IPS-18a (cell line): ENCODE data around the gene NRP1.

Experiments
- H3K27ac ChIP-seq: one replicate; pipeline ENCODE4 v1.5.1; 2013; ENCODE audit warnings: low read length
- H3K27me3 ChIP-seq: one replicate; pipeline ENCODE4 v1.6.1; 2013; ENCODE audit warnings: mild to moderate bottlenecking, low read length; ENCODE audit not compliant: control insufficient read depth, insufficient read depth
- H3K36me3 ChIP-seq: one replicate; pipeline ENCODE4 v1.6.1; 2013; ENCODE audit warnings: low read depth, low read length; ENCODE audit not compliant: control insufficient read depth
- H3K4me1 ChIP-seq: one replicate; pipeline ENCODE4 v1.6.1; 2013; ENCODE audit warnings: low read depth, low read length; ENCODE audit not compliant: control insufficient read depth
- H3K4me3 ChIP-seq: one replicate; pipeline ENCODE4 v1.5.1; 2013; ENCODE audit warnings: low read length
- H3K9ac ChIP-seq: one replicate; pipeline ENCODE4 v1.6.1; 2013; ENCODE audit warnings: mild to moderate bottlenecking, low read length, moderate library complexity
- H3K9me3 ChIP-seq: one replicate; pipeline ENCODE4 v1.6.1; 2013; ENCODE audit warnings: low read depth, low read length; ENCODE audit not compliant: control insufficient read depth

The NRP1 gene

GRCh38 chr10:33196710-33197491 lies 137.6 kb downstream of the NRP1 start:
- no peaks in the 10 kb centered on the region for H3K27me3 ChIP-seq
- H3K9me3 ChIP-seq = no peaks in the 10 kb centered on the region
- H3K4me3 ChIP-seq = no peak overlapping the region
- no peak overlapping the region for H3K27ac ChIP-seq
- H3K4me1 ChIP-seq = peaks cover 7% of the 10 kb centered on the region
- H3K36me3 ChIP-seq = no peaks in the 10 kb centered on the region
- H3K9ac ChIP-seq = no peak overlapping the region

- Histone ChIP-seq H3K36me3 (no peaks in the 10 kb centered on the region), H3K27me3 (no peaks in the 10 kb centered on the region), H3K9ac (no peak overlapping the region), H3K4me3 (no peak overlapping the region), H3K4me1 (peaks cover 4% of the 10 kb centered on the region), H3K9me3 (no peaks in the 10 kb centered on the region), H3K27ac (no peak overlapping the region)
Observed at GRCh38 chr10:33196377-33196706, 138.1 kb downstream of the NRP1 start.

- Histone ChIP-seq H3K4me3 (no peak overlapping the region), H3K9me3 (no peaks in the 10 kb centered on the region), H3K4me1 (peaks cover 4% of the 10 kb centered on the region), H3K27me3 (no peaks in the 10 kb centered on the region), H3K9ac (no peak overlapping the region), H3K27ac (no peak overlapping the region), H3K36me3 (no peaks in the 10 kb centered on the region)
Observed at GRCh38 chr10:33195608-33196376, 138.7 kb downstream of the NRP1 start.

GRCh38 chr10:33193701-33194521 lies 140.6 kb downstream of the NRP1 start:
- Histone ChIP-seq H3K27me3 (no peaks in the 10 kb centered on the region), H3K9ac (no peak overlapping the region), H3K4me1 (peaks cover 7% of the 10 kb centered on the region), H3K9me3 (no peaks in the 10 kb centered on the region), H3K27ac (no peak overlapping the region), H3K36me3 (no peaks in the 10 kb centered on the region), H3K4me3 (no peak overlapping the region)

- H3K27ac ChIP-seq = no peak overlapping the region
- H3K9me3 ChIP-seq = no peaks in the 10 kb centered on the region
- H3K27me3 ChIP-seq = no peaks in the 10 kb centered on the region
- H3K9ac ChIP-seq = no peak overlapping the region
- H3K36me3 ChIP-seq = no peaks in the 10 kb centered on the region
- peaks cover 7% of the 10 kb centered on the region for H3K4me1 ChIP-seq
- no peak overlapping the region for H3K4me3 ChIP-seq
Observed at GRCh38 chr10:33193057-33193700, 141.3 kb downstream of the NRP1 start.

- H3K9me3 ChIP-seq = no peaks in the 10 kb centered on the region
- H3K9ac ChIP-seq = no peak overlapping the region
- H3K4me3 ChIP-seq = no peak overlapping the region
- no peak overlapping the region for H3K27ac ChIP-seq
- no peaks in the 10 kb centered on the region for H3K36me3 ChIP-seq
- H3K27me3 ChIP-seq = no peaks in the 10 kb centered on the region
- H3K4me1 ChIP-seq = peaks cover 14% of the 10 kb centered on the region
Observed at GRCh38 chr10:33192190-33192589, 142.3 kb downstream of the NRP1 start.

GRCh38 chr10:33190406-33190805 lies 144.1 kb downstream of the NRP1 start:
- no peaks in the 10 kb centered on the region for H3K27me3 ChIP-seq
- no peak overlapping the region for H3K27ac ChIP-seq
- peaks cover 14% of the 10 kb centered on the region for H3K4me1 ChIP-seq
- H3K9me3 ChIP-seq = no peaks in the 10 kb centered on the region
- H3K9ac ChIP-seq = no peak overlapping the region
- no peaks in the 10 kb centered on the region for H3K36me3 ChIP-seq
- no peak overlapping the region for H3K4me3 ChIP-seq

GRCh38 chr10:33189808-33190207 lies 144.7 kb downstream of the NRP1 start:
- H3K4me3 ChIP-seq = no peak overlapping the region
- H3K9ac ChIP-seq = no peak overlapping the region
- no peaks in the 10 kb centered on the region for H3K27me3 ChIP-seq
- peaks cover 14% of the 10 kb centered on the region for H3K4me1 ChIP-seq
- H3K9me3 ChIP-seq = no peaks in the 10 kb centered on the region
- no peak overlapping the region for H3K27ac ChIP-seq
- no peaks in the 10 kb centered on the region for H3K36me3 ChIP-seq

GRCh38 chr10:33189363-33189762 lies 145.1 kb downstream of the NRP1 start:
- no peaks in the 10 kb centered on the region for H3K36me3 ChIP-seq
- no peak overlapping the region for H3K27ac ChIP-seq
- H3K4me3 ChIP-seq = no peak overlapping the region
- no peak overlapping the region for H3K9ac ChIP-seq
- peaks cover 14% of the 10 kb centered on the region for H3K4me1 ChIP-seq
- H3K9me3 ChIP-seq = no peaks in the 10 kb centered on the region
- no peaks in the 10 kb centered on the region for H3K27me3 ChIP-seq

GRCh38 chr10:33187427-33187999 lies 147.0 kb downstream of the NRP1 start:
- no peak overlapping the region for H3K27ac ChIP-seq
- H3K4me1 ChIP-seq = peaks cover 10% of the 10 kb centered on the region
- no peaks in the 10 kb centered on the region for H3K36me3 ChIP-seq
- no peak overlapping the region for H3K9ac ChIP-seq
- no peak overlapping the region for H3K4me3 ChIP-seq
- no peaks in the 10 kb centered on the region for H3K9me3 ChIP-seq
- no peaks in the 10 kb centered on the region for H3K27me3 ChIP-seq

GRCh38 chr10:33186150-33186549 lies 148.3 kb downstream of the NRP1 start:
- Histone ChIP-seq H3K36me3 (no peaks in the 10 kb centered on the region), H3K27me3 (no peaks in the 10 kb centered on the region), H3K27ac (no peak overlapping the region), H3K9ac (no peak overlapping the region), H3K4me3 (no peak overlapping the region), H3K4me1 (peaks cover 10% of the 10 kb centered on the region), H3K9me3 (no peaks in the 10 kb centered on the region)
